ENCODE results near the gene GPALPP1.
A peak's percentile ranks its signal among the peaks of the same experiment; 100 is the strongest.

Gene GPALPP1

GRCh38 chr13:44969551-44970484 lies 19.5 kb upstream of the GPALPP1 start:
- Histone ChIP-seq H3K27ac (ENCODE audit: insufficient read depth, low read depth, low read length, poor library complexity, severe bottlenecking) (no peak overlapping the region), H3K36me3 (ENCODE audit: control insufficient read depth, insufficient read depth, low read length) (peaks cover 9% of the 10 kb centered on the region), H3K4me1 (ENCODE audit: control insufficient read depth, insufficient read depth, low read length) (no peaks in the 10 kb centered on the region), H3K9me3 (ENCODE audit: control insufficient read depth, low read length) (no peaks in the 10 kb centered on the region), H3K4me3 (ENCODE audit: insufficient read depth, low read depth, low read length) (no peak overlapping the region), H3K27me3 (ENCODE audit: control insufficient read depth, insufficient read depth, low read length, poor library complexity, severe bottlenecking) (no peaks in the 10 kb centered on the region)
- WGBS, 2 experiments = 66 to 68% methylated on average over 4 of the region's 4 CpGs

GRCh38 chr13:44971656-44972595 lies 17.4 kb upstream of the GPALPP1 start:
- Histone ChIP-seq H3K27me3 (ENCODE audit: control insufficient read depth, insufficient read depth, low read length, poor library complexity, severe bottlenecking) (no peaks in the 10 kb centered on the region), H3K27ac (ENCODE audit: insufficient read depth, low read depth, low read length, poor library complexity, severe bottlenecking) (no peak overlapping the region), H3K9me3 (ENCODE audit: control insufficient read depth, low read length) (no peaks in the 10 kb centered on the region), H3K4me1 (ENCODE audit: control insufficient read depth, insufficient read depth, low read length) (no peaks in the 10 kb centered on the region), H3K36me3 (ENCODE audit: control insufficient read depth, insufficient read depth, low read length) (peaks cover 4% of the 10 kb centered on the region), H3K4me3 (ENCODE audit: insufficient read depth, low read depth, low read length) (no peak overlapping the region)
- 80 to 82% methylated on average over 7 of the region's 7 CpGs for WGBS, 2 experiments

- no peak overlapping the region for H3K27ac ChIP-seq (ENCODE audit: insufficient read depth, low read depth, low read length, poor library complexity, severe bottlenecking)
- 32 to 45% methylated on average over 3 of the region's 3 CpGs for WGBS, 2 experiments
- no peak overlapping the region for H3K4me3 ChIP-seq (ENCODE audit: insufficient read depth, low read depth, low read length)
- H3K27me3 ChIP-seq (ENCODE audit: control insufficient read depth, insufficient read depth, low read length, poor library complexity, severe bottlenecking) = no peaks in the 10 kb centered on the region
- peaks cover 4% of the 10 kb centered on the region for H3K36me3 ChIP-seq (ENCODE audit: control insufficient read depth, insufficient read depth, low read length)
- H3K9me3 ChIP-seq (ENCODE audit: control insufficient read depth, low read length) = no peaks in the 10 kb centered on the region
- no peaks in the 10 kb centered on the region for H3K4me1 ChIP-seq (ENCODE audit: control insufficient read depth, insufficient read depth, low read length)
Observed at GRCh38 chr13:44972956-44973581, 16.3 kb upstream of the GPALPP1 start.

DNA sequence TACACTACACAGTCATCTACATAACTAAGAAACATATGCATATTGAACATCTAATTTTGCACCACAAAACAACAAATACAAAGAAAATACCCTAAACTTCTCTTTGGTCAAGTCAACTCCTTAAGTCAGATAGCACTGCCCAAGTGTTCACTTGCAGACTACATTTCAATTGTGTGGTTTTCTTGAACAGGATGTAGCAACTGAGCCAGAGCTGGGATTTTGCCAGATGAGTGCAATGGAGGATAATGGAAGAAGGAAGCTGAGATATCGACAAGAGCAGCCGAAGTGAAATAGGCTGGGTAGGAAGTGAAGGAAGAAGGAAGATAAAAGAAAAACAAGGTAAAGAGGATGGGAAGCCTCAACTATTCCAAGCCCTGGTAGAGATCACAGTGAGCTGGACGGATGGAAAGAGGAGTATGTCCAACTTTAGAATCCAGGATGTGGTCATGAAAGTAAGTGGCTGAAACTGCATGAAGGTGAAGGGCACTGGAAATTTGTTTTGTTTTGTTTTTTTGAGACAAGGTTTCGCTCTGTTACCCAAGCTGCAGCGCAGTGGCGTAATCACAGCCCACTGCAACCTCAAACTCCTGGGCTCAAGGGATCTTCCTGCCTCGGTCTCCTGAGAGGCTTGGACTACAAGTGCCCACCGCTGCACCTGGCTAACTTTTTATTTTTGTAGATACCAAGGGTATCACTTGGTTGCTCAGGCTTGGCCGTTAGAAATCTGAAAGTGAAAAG lies 15.1 kb upstream of the GPALPP1 start:
- Histone ChIP-seq H3K36me3 (ENCODE audit: control insufficient read depth, insufficient read depth, low read length) (peaks cover 4% of the 10 kb centered on the region), H3K4me1 (ENCODE audit: control insufficient read depth, insufficient read depth, low read length) (no peaks in the 10 kb centered on the region), H3K27me3 (ENCODE audit: control insufficient read depth, insufficient read depth, low read length, poor library complexity, severe bottlenecking) (no peaks in the 10 kb centered on the region), H3K4me3 (ENCODE audit: insufficient read depth, low read depth, low read length) (no peak overlapping the region), H3K9me3 (ENCODE audit: control insufficient read depth, low read length) (no peaks in the 10 kb centered on the region), H3K27ac (ENCODE audit: insufficient read depth, low read depth, low read length, poor library complexity, severe bottlenecking) (no peak overlapping the region)
- WGBS, 2 experiments = 94 to 95% methylated on average over 9 of the region's 9 CpGs

DNA sequence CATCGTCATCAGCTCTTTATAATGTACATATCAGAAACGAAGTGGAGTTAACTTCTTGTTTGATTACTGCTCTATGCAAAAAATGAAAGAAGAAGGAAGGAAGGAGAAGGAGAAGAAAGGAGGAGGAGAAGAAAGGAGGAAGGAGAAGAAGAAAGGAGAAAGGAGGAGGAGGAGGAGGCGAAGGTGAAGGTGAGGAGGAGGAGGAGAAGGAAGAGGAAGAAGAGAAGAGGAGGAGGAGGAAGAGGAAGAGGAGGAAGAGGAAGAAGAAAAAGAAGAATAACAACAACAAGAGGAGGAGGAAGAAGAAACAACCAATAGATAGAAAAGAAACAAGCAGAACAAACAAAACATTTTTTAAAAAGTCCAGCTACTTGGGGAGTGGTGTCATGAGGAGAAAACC lies 13.1 kb upstream of the GPALPP1 start:
- Histone ChIP-seq H3K27ac (ENCODE audit: insufficient read depth, low read depth, low read length, poor library complexity, severe bottlenecking) (no peak overlapping the region), H3K9me3 (ENCODE audit: control insufficient read depth, low read length) (no peaks in the 10 kb centered on the region), H3K4me3 (ENCODE audit: insufficient read depth, low read depth, low read length) (no peak overlapping the region), H3K4me1 (ENCODE audit: control insufficient read depth, insufficient read depth, low read length) (no peaks in the 10 kb centered on the region), H3K36me3 (ENCODE audit: control insufficient read depth, insufficient read depth, low read length) (peaks cover 4% of the 10 kb centered on the region), H3K27me3 (ENCODE audit: control insufficient read depth, insufficient read depth, low read length, poor library complexity, severe bottlenecking) (no peaks in the 10 kb centered on the region)
- WGBS, 2 experiments = 93 to 96% methylated on average over 2 to 3 of the region's 3 CpGs

- Histone ChIP-seq H3K4me1 (ENCODE audit: control insufficient read depth, insufficient read depth, low read length) (no peaks in the 10 kb centered on the region), H3K27ac (ENCODE audit: insufficient read depth, low read depth, low read length, poor library complexity, severe bottlenecking) (no peak overlapping the region), H3K4me3 (ENCODE audit: insufficient read depth, low read depth, low read length) (no peak overlapping the region), H3K36me3 (ENCODE audit: control insufficient read depth, insufficient read depth, low read length) (peaks cover 4% of the 10 kb centered on the region), H3K9me3 (ENCODE audit: control insufficient read depth, low read length) (no peaks in the 10 kb centered on the region), H3K27me3 (ENCODE audit: control insufficient read depth, insufficient read depth, low read length, poor library complexity, severe bottlenecking) (no peaks in the 10 kb centered on the region)
- WGBS, 2 experiments = 100% methylated on average over 1 of the region's 1 CpG; no CpG with 5 or more reads in 1 of the 2 experiments
Observed at GRCh38 chr13:44976949-44977583, 12.3 kb upstream of the GPALPP1 start.

DNA sequence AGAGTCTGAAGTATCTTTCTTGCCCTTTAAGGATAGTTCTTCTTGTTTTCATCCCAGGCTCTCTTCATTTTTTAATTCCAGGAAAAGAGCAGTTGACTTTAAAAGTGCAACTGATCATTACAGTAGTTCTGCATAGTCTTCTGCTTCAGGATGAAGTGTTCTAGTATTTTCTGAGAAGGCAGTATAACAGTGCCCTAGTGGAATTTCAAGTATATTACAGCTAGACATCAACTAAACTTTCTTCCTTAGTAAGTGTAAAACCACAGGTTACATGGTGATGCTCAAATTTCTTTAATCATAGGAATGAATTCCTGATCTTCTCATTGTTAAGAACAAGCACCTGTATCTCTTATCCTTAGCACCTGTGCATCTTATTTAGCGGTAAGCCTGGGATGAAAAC lies 11.0 kb upstream of the GPALPP1 start:
- H3K27me3 ChIP-seq (ENCODE audit: control insufficient read depth, insufficient read depth, low read length, poor library complexity, severe bottlenecking) = no peaks in the 10 kb centered on the region
- peaks cover 4% of the 10 kb centered on the region for H3K36me3 ChIP-seq (ENCODE audit: control insufficient read depth, insufficient read depth, low read length)
- no peak overlapping the region for H3K4me3 ChIP-seq (ENCODE audit: insufficient read depth, low read depth, low read length)
- H3K27ac ChIP-seq (ENCODE audit: insufficient read depth, low read depth, low read length, poor library complexity, severe bottlenecking) = no peak overlapping the region
- H3K9me3 ChIP-seq (ENCODE audit: control insufficient read depth, low read length) = no peaks in the 10 kb centered on the region
- 91 to 100% methylated on average over 1 of the region's 1 CpG for WGBS, 2 experiments
- H3K4me1 ChIP-seq (ENCODE audit: control insufficient read depth, insufficient read depth, low read length) = no peaks in the 10 kb centered on the region

GRCh38 chr13:44989941-44990340 lies 603 bp downstream of the GPALPP1 start:
- peaks cover 10% of the 10 kb centered on the region for H3K4me1 ChIP-seq (ENCODE audit: control insufficient read depth, insufficient read depth, low read length)
- H3K27me3 ChIP-seq (ENCODE audit: control insufficient read depth, insufficient read depth, low read length, poor library complexity, severe bottlenecking) = no peaks in the 10 kb centered on the region
- H3K36me3 ChIP-seq (ENCODE audit: control insufficient read depth, insufficient read depth, low read length) = peaks cover 4% of the 10 kb centered on the region
- 20 to 21% methylated on average over 10 of the region's 10 CpGs for WGBS, 2 experiments
- no peaks in the 10 kb centered on the region for H3K9me3 ChIP-seq (ENCODE audit: control insufficient read depth, low read length)
- H3K4me3 ChIP-seq (ENCODE audit: insufficient read depth, low read depth, low read length) = peak overlapping the region; percentile 93
- H3K27ac ChIP-seq (ENCODE audit: insufficient read depth, low read depth, low read length, poor library complexity, severe bottlenecking) = no peak overlapping the region

- no peaks in the 10 kb centered on the region for H3K9me3 ChIP-seq (ENCODE audit: control insufficient read depth, low read length)
- H3K4me1 ChIP-seq (ENCODE audit: control insufficient read depth, insufficient read depth, low read length) = no peaks in the 10 kb centered on the region
- H3K36me3 ChIP-seq (ENCODE audit: control insufficient read depth, insufficient read depth, low read length) = peaks cover 15% of the 10 kb centered on the region
- no peak overlapping the region for H3K4me3 ChIP-seq (ENCODE audit: insufficient read depth, low read depth, low read length)
- no peak overlapping the region for H3K27ac ChIP-seq (ENCODE audit: insufficient read depth, low read depth, low read length, poor library complexity, severe bottlenecking)
- no peaks in the 10 kb centered on the region for H3K27me3 ChIP-seq (ENCODE audit: control insufficient read depth, insufficient read depth, low read length, poor library complexity, severe bottlenecking)
Observed at GRCh38 chr13:45003417-45003816, 14.1 kb downstream of the GPALPP1 start.
